B cell (primary cell): Measurements from ENCODE around the gene HSF4. TPM values are rescaled to one million over a fixed set of nuclear protein-coding genes. Genes with fewer than 3 reads are reported as not detected.
A peak's percentile ranks its signal among the peaks of the same experiment; 100 is the strongest.

Experiments used
- ATAC-seq: fragments of 200-7000 bp; cut with Tn5 transposase; one replicate; pipeline ENCODE4 v1.10.0; 2021; ENCODE audit warnings: low read depth, mild to moderate bottlenecking, moderate number of reproducible peaks, moderate library complexity
- CTCF ChIA-PET: fragments of 350-600 bp; sonication (Branson Sonifier 250); formaldehyde crosslinking; loops from one replicate; lab custom pipeline; 2021; ENCODE audit warnings: antibody characterized with exemption, inconsistent platforms; lab: Charles Lee
- POLR2A ChIA-PET: fragments of 350-600 bp; sonication (Branson Sonifier 250); formaldehyde crosslinking; loops from one replicate; lab custom pipeline; 2021; ENCODE audit warnings: antibody characterized with exemption; lab: Charles Lee
- DNase-seq: peaks from one replicate; pipeline ENCODE4 v3.0.0; 2013
- H2AFZ ChIP-seq: 2 replicates; pipeline ENCODE4 v1.6.1; 2012; ENCODE audit warnings: mild to moderate bottlenecking, low read depth, low read length; ENCODE audit not compliant: insufficient read depth, poor library complexity, severe bottlenecking
- H3K27ac ChIP-seq, 2 donors: 1 replicate in 1 of 2; 2 replicates in 1 of 2; pipeline ENCODE4 v1.5.1; 2012 to 2013; ENCODE audit warnings: low read length in 2 of 2, mild to moderate bottlenecking in 2 of 2, moderate library complexity in 1 of 2
- H3K27me3 ChIP-seq, 4 experiments: fragments of 200-600 bp in 1 of 4; sonication (generic) in 1 of 4; replicated peaks in 1 of 4; 1 replicate in 2 of 4; 2 replicates in 2 of 4; pipeline versions ENCODE4 v1.6.1 to v1.7.0; 2013 to 2016; ENCODE audit warnings: low read length in 3 of 4, mild to moderate bottlenecking in 2 of 4, mixed read lengths in 1 of 4, moderate library complexity in 1 of 4; ENCODE audit not compliant: insufficient read depth in 4 of 4, control insufficient read depth in 3 of 4; ENCODE audit errors: control extremely low read depth in 1 of 4
- H3K36me3 ChIP-seq, 2 experiments: replicated peaks in 1 of 2; 1 replicate in 1 of 2; 2 replicates in 1 of 2; pipeline versions ENCODE4 v1.6.1 to v1.7.1; 2013; ENCODE audit warnings: low read length in 1 of 2; ENCODE audit not compliant: insufficient read depth in 2 of 2, control insufficient read depth in 1 of 2; ENCODE audit errors: control extremely low read depth in 1 of 2, extremely low read depth in 1 of 2
- H3K4me1 ChIP-seq, 2 donors: fragments of 200-600 bp in 1 of 2; sonication (generic) in 1 of 2; 1 replicate in 1 of 2; 2 replicates in 1 of 2; pipeline versions ENCODE4 v1.5.1 to v1.6.1; 2013 to 2017; ENCODE audit warnings: low read length in 2 of 2; ENCODE audit not compliant: control insufficient read depth in 2 of 2, insufficient read depth in 2 of 2
- H3K4me2 ChIP-seq: replicated peaks from 2 replicates; pipeline ENCODE3; 2012; ENCODE audit warnings: mild to moderate bottlenecking, low read depth, low read length; ENCODE audit not compliant: poor library complexity, severe bottlenecking
- H3K4me3 ChIP-seq, 5 experiments: fragments of 200-600 bp in 1 of 5; sonication (generic) in 1 of 5; 1 replicate in 3 of 5; 2 replicates in 2 of 5; pipeline versions ENCODE4 v1.5.1 to v1.7.0; 2011 to 2016; ENCODE audit warnings: low read length in 4 of 5, mild to moderate bottlenecking in 4 of 5, low read depth in 2 of 5, control low read depth in 1 of 5, moderate library complexity in 1 of 5; ENCODE audit not compliant: insufficient read depth in 1 of 5; ENCODE audit errors: control extremely low read depth in 1 of 5, extremely low read depth in 1 of 5
- H3K79me2 ChIP-seq: fragments of 200-600 bp; sonication (generic); one replicate; pipeline ENCODE4 v1.6.0; 2016; ENCODE audit warnings: low read length; ENCODE audit not compliant: control insufficient read depth, insufficient read depth
- H3K9ac ChIP-seq: fragments of 200-600 bp; sonication (generic); 2 replicates; pipeline ENCODE4 v1.6.1; 2017; ENCODE audit warnings: mild to moderate bottlenecking, low read length, moderate library complexity
- H3K9me3 ChIP-seq, 3 donors: one replicate each; pipeline versions ENCODE4 v1.6.1 to v1.7.1; 2013; ENCODE audit warnings: low read length in 2 of 3; ENCODE audit not compliant: control insufficient read depth in 2 of 3, insufficient read depth in 1 of 3; ENCODE audit errors: control extremely low read depth in 1 of 3
- H4K20me1 ChIP-seq: 2 replicates; pipeline ENCODE4 v1.6.0; 2012; ENCODE audit warnings: mild to moderate bottlenecking, low read length; ENCODE audit not compliant: insufficient read depth, control insufficient read depth, poor library complexity, severe bottlenecking
- H3K27ac Mint-ChIP-seq: one replicate; pipeline ENCODE4 v1.8.0; 2021; ENCODE audit warnings: mixed read lengths
- H3K27me3 Mint-ChIP-seq: one replicate; pipeline ENCODE4 v1.8.0; 2021; ENCODE audit warnings: mixed read lengths
- H3K4me1 Mint-ChIP-seq: one replicate; pipeline ENCODE4 v1.8.0; 2021; ENCODE audit warnings: mixed read lengths
- H3K4me3 Mint-ChIP-seq: one replicate; pipeline ENCODE4 v1.8.0; 2021; ENCODE audit warnings: mixed read lengths
- H3K9me3 Mint-ChIP-seq: one replicate; pipeline ENCODE4 v1.8.0; 2022; ENCODE audit warnings: mixed read lengths; ENCODE audit not compliant: insufficient read depth
- EZH2 ChIP-seq: IDR thresholded peaks from 2 replicates; pipeline ENCODE4 v1.6.1; 2012; ENCODE audit warnings: borderline replicate concordance, low read depth, mild to moderate bottlenecking, moderate library complexity, low read length; ENCODE audit not compliant: insufficient read depth, poor library complexity, severe bottlenecking
- WGBS: methylation state at CpG from one replicate; pipeline ENCODE4 v1.1.5; 2013; ENCODE audit warnings: missing lambda C conversion rate; ENCODE audit not compliant: insufficient coverage; 5-methylcytosine and 5-hydroxymethylcytosine counted together
- intact Hi-C: fragments of 100-400 bp; cut with micrococcal nuclease; formaldehyde crosslinking; loops from one replicate; pipeline ENCODE4 v1.10.0; 2022
- polyA plus RNA-seq: library from polyadenylated mRNA; depleted of rRNA; stranded (reverse); fragments of >200 nt; gene quantifications from 2 replicates; pipeline ENCODE4 v1.2.3, GENCODE V29; 2012
- total RNA-seq, 2 donors: library from RNA; stranded (reverse); fragments of 120-200 nt in 1 of 2; gene quantifications; 1 replicate in 1 of 2; 2 replicates in 1 of 2; pipeline versions ENCODE4 v1.2.3 to v1.2.4, GENCODE V29; 2013 to 2022
- TF ChIP-seq, protein P1 (sequence below): fragments of 200-600 bp; IDR thresholded peaks from one replicate; pipeline ENCODE4 v1.8.0; 2022; ENCODE audit warnings: antibody characterized with exemption, mild to moderate bottlenecking

HSF4 gene
- total and polyA plus RNA-seq, 2 donors (not counting 1 experiment from before 2014, with no cell fraction given) = 11.9 to 12.2 TPM

DNA sequence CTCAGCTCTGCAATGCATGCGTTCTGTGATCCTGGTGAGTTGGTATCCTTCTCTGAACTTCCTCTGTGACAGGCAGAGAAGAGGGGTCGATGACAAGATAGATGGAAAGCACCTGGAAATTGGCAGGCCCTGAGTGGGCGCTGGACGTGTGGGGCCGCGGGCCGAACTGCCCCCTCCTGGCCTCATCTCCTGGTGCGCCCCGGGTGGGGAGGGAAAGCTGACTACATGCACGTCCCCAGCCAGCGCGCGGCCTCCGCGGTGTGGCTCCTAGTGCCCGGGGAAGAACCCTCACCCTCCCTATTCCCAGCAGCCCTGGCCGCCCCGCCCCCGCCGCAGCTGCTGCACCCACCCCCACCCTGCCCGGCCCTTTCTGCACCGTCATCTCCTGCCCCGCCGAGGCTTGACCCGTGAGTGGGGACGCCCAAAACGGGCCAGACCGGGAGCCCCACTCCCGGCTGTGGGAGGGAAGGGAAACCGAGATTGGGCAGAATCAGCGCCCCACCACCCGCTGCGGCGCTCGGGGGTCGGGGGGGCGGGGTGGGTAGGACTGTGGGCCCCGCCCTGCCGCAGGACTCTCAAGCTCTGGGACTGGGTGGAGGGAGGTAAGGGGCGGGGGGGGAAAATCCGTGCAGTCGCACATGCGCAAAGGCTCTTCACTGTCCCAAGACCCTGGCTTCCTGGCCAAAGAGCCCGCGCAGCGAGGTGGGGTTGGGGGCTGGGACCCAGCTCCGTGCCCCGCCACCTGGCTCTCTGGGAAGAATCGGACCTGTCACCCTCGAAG lies 5.8 kb downstream of the HSF4 start, which contains the start of gene NOL3:
Gene NOL3 (plus strand): TSS at position 371 of the 781 bp plus-strand sequence.
- TF ChIP-seq EZH2 = no peak
- TF ChIP-seq, protein P1, sequence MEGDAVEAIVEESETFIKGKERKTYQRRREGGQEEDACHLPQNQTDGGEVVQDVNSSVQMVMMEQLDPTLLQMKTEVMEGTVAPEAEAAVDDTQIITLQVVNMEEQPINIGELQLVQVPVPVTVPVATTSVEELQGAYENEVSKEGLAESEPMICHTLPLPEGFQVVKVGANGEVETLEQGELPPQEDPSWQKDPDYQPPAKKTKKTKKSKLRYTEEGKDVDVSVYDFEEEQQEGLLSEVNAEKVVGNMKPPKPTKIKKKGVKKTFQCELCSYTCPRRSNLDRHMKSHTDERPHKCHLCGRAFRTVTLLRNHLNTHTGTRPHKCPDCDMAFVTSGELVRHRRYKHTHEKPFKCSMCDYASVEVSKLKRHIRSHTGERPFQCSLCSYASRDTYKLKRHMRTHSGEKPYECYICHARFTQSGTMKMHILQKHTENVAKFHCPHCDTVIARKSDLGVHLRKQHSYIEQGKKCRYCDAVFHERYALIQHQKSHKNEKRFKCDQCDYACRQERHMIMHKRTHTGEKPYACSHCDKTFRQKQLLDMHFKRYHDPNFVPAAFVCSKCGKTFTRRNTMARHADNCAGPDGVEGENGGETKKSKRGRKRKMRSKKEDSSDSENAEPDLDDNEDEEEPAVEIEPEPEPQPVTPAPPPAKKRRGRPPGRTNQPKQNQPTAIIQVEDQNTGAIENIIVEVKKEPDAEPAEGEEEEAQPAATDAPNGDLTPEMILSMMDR = no peak
- Mint-ChIP-seq H3K27me3 (peaks cover 68% of the 10 kb centered on the region), H3K4me1 (peaks cover 35% of the 10 kb centered on the region), H3K4me3 (peak within 1 kb of the TSS; percentile 54), H3K9me3 (no peaks in the 10 kb centered on the region), H3K27ac (peak within 1 kb of the TSS; percentile 29)
- DNase-seq = no peak
- intact Hi-C loops = no loop called here
- peak within 1 kb of the TSS; percentile 48 for H3K9ac ChIP-seq
- H4K20me1 ChIP-seq = peaks cover under 1% of the 10 kb centered on the region
- H3K4me3 ChIP-seq = peak within 1 kb of the TSS in 2 of 5 experiments; percentile 23 to 33
- H3K79me2 ChIP-seq = no peaks in the 10 kb centered on the region
- H3K9me3 ChIP-seq = peaks cover 0 to 34% (median 0%) of the 10 kb centered on the region in 3 donors
- H2AFZ ChIP-seq = peak within 1 kb of the TSS; percentile 33
- H3K27ac ChIP-seq = no peak within 1 kb of the TSS
- no peaks in the 10 kb centered on the region for H3K36me3 ChIP-seq
- H3K4me2 ChIP-seq = peak within 1 kb of the TSS; percentile 75
- ChIA-PET CTCF (interaction anchor here (0.7 to 3.2 kb wide), 6 partner anchors 11 to 19 kb away, joined by 3 to 11 read pairs (median 4); partner anchors contain the start of gene B3GNT9), POLR2A (interaction anchor here (0.6 kb wide), 1 partner anchor 142 kb away, joined by 3 read pairs; no protein-coding TSS in a partner anchor)
- no peak for ATAC-seq
- peaks cover 42 to 49% of the 10 kb centered on the region in 2 donors for H3K4me1 ChIP-seq
- WGBS = 4% methylated on average over 25 of the region's 50 CpGs
- H3K27me3 ChIP-seq = peaks cover 0 to 97% (median 66%) of the 10 kb centered on the region in 4 experiments
